ENCODE results near the gene SLC40A1.

Gene SLC40A1

DNA sequence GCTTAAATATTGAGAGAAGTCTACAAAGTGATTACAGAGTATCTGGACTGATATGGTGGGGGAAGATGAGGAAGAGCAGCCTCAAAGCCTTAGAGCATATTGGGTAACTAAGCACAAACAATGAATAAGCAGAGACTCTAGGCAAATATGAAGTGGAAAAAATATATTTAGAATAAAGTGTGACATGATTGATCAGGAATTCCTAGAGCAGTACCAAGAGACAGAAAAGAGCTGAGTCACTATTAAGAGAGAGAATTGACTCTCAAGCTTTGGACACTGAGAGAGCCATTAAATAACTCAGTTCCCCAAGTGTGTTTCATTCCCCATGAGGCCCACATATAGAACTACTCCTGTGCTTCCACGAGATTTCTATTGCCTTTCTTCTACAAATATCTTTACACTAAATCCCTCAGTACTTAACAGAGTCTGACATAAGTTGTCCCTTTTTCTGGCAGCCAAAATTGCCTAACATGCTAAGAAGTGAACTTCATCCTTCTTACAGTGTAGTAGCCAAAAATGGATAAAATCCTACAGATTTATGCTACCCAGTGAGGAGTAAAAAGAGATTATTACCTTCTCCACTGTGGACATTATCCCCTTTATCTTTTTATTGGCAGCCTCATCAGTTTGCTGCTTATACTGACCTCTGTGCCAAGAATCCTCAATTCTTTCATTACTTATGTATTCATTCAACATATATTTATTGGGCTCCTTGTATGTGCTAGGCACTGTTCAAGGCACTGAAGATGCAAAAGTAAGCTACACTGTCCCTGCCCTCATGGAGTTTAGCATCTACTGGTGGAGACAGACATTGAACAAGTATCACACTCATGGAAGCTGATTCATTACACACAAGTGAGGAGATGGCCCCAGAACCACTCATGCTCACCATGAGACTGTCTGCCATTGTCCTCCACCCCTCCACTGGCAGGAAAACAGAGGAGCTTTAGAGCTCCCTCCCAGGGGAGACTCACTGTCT lies 45.4 kb downstream of the SLC40A1 start:
- no peak for DNase-seq

DNA sequence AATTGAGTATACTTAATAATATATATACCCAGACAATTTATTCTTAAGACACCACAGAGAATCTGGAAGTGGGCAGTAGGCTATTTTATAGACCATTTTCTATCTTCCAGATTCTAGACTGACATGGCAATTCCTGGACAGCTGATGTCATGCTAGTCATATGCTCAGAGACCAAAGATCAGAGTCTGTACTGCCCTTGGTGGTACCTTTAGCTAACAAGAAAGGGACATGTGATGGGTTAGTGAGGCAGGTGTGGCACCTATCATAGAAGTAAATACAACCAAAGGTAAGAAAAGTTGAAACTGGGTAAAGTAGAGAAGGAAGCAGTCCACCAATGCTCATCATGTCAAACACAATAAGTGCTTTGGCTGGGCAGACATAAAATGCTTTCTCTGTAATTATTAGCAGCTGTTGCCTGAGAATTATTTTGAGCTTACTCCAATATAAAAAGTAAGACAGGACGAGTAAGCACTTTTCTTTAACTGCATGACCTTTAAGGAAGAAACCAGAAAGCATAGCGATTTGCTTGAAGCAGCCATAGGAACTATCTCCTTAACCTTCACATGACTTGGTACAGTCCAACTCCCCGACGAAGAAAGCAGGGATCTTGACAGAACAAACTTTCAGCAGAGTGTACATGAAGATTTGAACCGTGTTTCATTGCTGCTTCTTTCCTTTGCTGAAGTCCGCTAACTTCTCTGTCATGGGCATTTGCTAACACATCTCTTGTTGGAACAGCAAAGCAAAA lies 47.1 kb downstream of the SLC40A1 start:
- DNase-seq: no peak

- DNase-seq: no peak
Measured at GRCh38 chr2:189530965-189531637, 49.5 kb downstream of the SLC40A1 start.

- DNase-seq: no peak
Measured at GRCh38 chr2:189528617-189529016, 52.0 kb downstream of the SLC40A1 start.

GRCh38 chr2:189527812-189528592 lies 52.6 kb downstream of the SLC40A1 start:
- DNase-seq: no peak

DNA sequence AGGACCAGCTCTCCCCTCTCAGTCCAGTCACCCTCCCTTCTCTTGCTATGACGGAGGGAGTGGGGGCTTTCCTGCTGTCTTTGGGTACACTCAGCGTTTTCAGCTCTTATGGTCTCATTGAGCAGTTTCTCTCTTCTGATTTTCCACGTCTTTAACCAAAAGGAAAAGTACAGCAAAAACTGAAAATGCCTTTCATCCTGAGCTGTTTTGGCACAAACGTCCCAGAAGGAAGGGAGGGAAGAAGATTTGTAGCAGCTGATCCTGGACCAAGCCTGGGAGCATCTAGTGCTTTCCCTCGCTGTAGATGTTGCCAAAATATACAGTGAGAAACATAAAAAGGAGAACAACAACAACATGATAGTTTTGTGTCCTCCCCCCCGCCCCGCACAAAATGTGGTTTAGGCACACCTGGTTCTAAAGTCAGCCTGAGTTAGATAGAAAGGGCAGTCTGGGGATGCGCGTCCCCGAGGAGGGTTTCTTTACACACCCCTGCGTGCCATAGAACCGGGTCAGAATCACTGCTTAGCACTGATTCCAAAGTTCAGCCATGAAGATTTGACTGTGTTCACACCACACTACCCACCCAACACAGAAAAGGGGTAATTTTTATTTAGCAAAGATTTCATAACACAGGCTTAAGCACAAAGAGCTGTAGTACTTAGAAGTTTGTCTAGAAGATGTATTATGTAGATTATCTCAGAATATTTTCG lies 53.4 kb downstream of the SLC40A1 start:
- no peak for DNase-seq

DNA sequence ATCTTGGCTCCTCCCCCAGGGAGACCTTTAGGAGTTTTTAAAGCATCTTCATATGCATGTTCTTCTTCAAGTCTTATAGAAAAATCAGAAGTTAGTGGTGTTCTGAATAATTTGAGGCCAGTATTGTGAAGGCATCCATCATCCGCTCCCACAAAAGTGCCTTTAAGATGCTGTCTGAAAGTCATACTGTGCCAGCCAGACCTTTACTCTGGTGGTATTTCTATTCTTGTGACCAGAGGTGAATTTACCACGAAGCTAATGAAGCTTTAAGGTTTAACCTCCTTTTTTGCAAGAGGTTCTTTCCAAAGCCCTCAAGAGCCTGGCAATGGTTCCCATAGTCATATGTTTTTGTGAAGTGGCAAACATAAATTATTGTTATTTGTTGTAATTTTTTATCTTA lies 54.3 kb downstream of the SLC40A1 start:
- DNase-seq: no peak

GRCh38 chr2:189524746-189525145 lies 55.8 kb downstream of the SLC40A1 start:
- no peak for DNase-seq

- no peak for DNase-seq
Measured at GRCh38 chr2:189522435-189523151, 58.0 kb downstream of the SLC40A1 start.

DNA sequence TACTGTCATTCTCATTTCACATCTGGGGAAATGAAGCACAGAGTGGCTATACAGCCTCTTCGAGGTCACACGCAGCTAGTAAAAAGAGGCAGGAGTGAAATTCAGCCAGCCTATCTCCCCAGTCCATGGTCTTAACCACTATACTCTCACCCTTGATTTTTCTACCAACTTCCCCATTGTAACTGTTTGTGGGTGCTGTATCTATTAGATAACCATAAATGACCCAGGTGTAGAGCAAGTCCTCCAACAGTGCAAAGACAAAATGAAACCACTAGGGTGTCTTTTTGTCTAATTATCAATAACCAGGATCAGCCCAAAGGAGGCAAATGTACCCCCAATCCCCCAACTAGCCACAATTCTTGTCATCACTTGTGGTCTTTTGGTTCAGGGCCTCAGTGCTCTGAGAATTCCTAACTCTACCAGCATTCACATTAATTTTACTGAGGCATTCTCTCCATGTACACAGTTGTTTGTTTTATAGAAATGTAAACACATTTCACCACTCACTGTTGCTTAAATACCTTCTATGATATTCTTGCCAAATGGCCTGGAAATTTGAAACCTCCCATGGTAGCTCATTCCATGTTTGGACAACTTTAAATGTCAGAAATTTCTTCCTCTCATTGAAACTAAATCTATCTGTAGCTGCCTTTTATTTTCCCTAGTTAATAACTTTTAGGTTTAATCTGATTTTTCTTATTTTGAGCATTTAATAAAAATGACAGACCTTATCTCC lies 58.7 kb downstream of the SLC40A1 start:
- no peak for DNase-seq

GRCh38 chr2:189519631-189520387 lies 60.8 kb downstream of the SLC40A1 start:
- DNase-seq: no peak

DNA sequence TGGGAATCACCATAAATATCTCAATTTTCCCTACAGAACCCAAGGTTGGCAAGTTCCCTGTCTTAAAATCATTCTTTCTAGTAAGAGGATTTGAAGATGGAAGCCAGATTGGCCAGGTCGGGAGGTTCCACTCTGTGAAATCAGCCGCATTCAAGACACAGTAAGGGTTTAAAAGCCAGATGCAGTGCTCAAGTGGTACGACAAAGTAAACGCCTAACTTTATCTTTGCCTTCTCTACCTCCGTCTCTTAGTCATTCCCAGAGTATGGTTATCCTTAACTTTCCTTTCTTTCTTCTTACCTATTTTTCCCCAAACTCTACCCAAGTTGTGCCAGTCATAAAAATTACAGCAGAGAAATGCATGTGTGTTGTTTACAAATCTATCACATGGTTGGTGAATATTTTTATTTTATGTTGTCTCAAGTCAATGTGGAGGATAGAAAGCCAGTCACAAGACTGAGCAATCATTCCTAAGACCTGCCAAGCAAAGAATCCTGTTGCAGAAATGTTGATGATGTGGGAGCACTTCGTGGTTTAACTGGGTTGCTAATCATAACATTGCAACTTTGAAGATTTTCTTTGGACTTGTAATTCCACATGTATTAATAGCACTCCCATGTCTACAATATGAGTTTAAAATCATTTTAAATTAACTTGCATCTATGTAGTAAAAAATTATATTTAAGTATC lies 62.6 kb downstream of the SLC40A1 start:
- no peak for DNase-seq

- DNase-seq: no peak
Measured at GRCh38 chr2:189516546-189516945, 64.0 kb downstream of the SLC40A1 start.

DNA sequence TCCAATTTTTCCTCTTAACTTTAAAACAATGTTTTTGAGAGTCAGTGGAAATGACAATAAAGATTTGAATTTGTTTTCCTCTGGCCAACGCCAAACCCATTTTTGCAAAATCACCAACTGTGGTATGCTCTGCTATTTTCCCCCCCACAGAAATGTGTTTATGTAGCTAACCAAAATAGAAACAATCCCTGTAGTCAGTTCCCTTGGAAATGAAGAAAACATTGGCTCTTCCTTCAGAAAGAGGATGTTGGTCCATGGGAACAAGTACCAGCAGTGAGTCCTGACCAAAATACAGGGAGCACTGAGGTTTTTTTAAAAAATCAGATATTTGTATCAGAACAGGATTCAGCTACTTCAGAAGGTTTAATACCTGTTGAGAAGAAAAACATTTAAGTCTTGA lies 65.3 kb downstream of the SLC40A1 start:
- no peak for DNase-seq

DNA sequence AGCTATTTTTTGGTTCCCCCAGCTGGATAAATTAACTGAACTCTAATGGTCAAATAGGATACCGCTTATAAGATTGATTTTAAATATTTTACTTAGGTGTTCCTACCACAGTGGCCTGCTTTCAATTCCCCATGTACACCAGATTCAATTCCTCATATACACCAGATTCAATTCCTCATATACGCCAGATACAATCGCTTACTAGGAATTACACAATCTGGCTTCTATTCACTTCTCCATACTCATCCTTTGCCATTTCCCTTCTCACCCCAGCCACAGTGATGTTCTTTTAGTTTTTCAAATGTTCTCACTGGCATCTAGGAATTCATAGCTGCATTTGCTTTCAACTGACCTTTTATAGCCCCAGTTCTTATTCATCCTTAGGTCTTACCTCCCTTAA lies 66.5 kb downstream of the SLC40A1 start:
- DNase-seq: no peak

GRCh38 chr2:189512879-189513278 lies 67.7 kb downstream of the SLC40A1 start:
- DNase-seq: no peak

DNA sequence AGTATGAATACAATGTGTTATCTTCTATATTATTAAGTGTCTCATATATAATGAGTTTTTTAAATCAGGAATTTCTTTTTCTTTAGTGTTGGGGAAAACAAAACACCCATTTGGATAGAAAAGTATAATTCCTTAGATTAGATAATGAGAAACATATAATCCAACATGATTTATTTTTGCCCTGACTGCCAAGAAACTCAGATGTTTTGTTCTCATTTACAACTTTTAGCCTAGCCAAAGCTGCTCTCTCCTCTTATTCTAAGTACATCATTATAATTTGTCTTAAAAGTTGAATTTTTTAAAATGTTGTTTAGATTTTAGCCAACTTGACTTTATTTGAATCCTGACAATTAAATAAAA lies 68.6 kb downstream of the SLC40A1 start:
- no peak for DNase-seq

GRCh38 chr2:189511210-189511959 lies 69.2 kb downstream of the SLC40A1 start:
- DNase-seq: no peak
